Mononuclear cell (primary cell): ENCODE data around the gene FYB2. TPM values are rescaled to one million over a fixed set of nuclear protein-coding genes. Genes with fewer than 3 reads are reported as not detected.

Experiments
- H3K27me3 ChIP-seq: 2 replicates; pipeline ENCODE4 v1.6.0; 2011; ENCODE audit warnings: low read length, control low read depth; ENCODE audit not compliant: insufficient read depth
- H3K4me1 ChIP-seq: 2 replicates; pipeline ENCODE4 v1.5.1; 2011; ENCODE audit warnings: mild to moderate bottlenecking, low read length, control low read depth; ENCODE audit not compliant: insufficient read depth
- H3K4me3 ChIP-seq: 2 replicates; pipeline ENCODE4 v1.5.1; 2011; ENCODE audit warnings: mild to moderate bottlenecking, low read length, moderate library complexity
- H3K9me3 ChIP-seq: 2 replicates; pipeline ENCODE4 v1.5.1; 2011; ENCODE audit warnings: low read depth, mild to moderate bottlenecking, control low read depth, low read length
- total RNA-seq: library from RNA; depleted of rRNA; stranded (reverse); fragments of >200 nt; gene quantifications from one replicate; pipeline ENCODE4 v1.2.3, GENCODE V29; 2012

Gene FYB2
- total RNA-seq, 1 donor: not detected

DNA sequence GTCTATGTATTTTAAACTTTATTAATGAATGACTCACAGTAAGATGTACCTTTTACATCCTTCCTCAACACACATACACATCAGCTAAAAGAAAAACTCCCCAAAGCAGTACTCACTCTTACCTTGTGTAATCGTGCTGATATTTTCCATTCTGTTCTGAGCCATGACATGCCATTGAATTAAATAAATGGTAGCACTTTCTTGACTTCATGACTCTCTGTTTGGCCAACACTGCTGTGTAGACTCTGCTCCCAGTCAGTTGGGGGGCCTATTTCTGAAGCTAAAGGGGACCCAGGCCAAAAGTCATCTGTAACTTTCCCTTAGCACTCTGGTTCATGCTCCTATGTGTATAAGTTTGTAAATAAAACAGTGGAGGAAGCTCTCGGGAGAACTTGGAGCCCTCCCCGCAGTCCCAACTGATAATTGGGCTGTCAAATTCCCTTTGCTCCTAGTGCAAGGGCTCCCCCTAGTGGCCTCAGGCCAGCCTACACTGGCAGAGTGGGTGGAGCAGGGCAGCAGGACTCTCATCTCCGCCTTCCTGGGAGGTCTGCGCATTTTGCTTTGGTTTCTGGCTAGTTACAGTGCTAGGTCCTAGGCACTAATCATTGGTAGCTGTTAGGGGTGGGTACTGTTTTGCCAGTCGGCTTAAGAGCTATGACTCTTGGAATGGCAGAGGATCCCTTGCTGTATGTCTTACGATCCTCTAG, 1.7 kb upstream of the FYB2 start:
- Histone ChIP-seq H3K4me1 (no peaks in the 10 kb centered on the region), H3K27me3 (no peaks in the 10 kb centered on the region)

DNA sequence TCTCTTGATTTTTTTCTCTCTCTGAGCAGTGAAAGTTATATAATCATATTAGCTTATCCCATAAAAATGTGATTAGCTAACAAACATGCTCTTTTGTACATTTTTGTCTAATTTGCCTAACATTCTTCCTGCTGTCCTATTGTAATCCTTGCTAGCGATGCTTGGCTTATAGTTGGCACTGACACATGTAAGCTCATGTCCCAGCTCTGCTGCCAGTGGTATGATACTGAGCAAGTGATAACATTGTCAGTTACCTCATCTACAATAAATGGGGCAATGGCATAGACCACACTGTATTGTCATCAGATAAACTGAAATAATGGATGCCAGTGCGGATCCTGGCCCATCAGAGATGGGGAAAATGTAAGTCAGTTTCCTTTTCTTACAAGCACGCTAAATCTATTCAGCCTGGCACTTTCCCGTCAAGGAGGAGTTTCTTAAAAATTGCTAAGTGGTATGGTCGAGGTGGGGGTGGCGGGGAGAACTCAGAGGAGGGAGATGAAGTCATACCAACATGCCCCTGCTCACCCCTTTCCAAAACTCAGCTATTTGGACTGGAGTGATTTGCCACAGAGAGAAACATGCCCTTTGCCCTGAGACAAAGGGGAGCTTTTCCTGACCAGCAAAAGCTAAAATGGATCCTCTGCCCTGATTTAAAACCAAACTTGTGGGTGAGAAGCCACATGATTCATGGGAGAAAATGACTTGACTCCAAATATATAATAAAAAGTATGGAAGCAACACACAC, 1.3 kb downstream of the FYB2 start:
- no peak overlapping the region for H3K4me3 ChIP-seq
- no peaks in the 10 kb centered on the region for H3K9me3 ChIP-seq
- H3K27me3 ChIP-seq: peaks cover 3% of the 10 kb centered on the region
- no peaks in the 10 kb centered on the region for H3K4me1 ChIP-seq

More for the DNA sequence above, 1.7 kb upstream of the FYB2 start:
- Histone ChIP-seq H3K4me3 (no peak overlapping the region), H3K9me3 (no peaks in the 10 kb centered on the region)

DNA sequence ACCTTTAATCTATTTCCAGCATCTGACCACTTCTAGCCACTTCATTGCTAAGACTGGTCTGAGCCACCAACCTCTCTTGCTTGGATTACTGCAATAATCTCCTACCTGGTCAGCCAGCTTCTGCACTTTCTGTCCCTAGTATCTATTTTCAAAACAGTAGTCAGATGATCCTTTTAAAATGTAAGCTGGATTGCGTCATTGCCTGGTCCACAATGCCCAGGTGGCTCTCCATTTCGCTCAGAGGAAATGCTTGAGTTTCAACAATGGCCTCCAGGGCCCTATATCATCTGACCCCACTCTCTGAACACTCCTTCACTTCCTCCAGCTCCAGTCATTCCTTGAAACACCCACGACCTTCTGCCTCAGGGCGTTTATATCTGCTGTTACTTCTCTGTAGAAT, 2.3 kb downstream of the FYB2 start:
- no peaks in the 10 kb centered on the region for H3K9me3 ChIP-seq
- H3K27me3 ChIP-seq: peaks cover 3% of the 10 kb centered on the region
- no peak overlapping the region for H3K4me3 ChIP-seq
- no peaks in the 10 kb centered on the region for H3K4me1 ChIP-seq

DNA sequence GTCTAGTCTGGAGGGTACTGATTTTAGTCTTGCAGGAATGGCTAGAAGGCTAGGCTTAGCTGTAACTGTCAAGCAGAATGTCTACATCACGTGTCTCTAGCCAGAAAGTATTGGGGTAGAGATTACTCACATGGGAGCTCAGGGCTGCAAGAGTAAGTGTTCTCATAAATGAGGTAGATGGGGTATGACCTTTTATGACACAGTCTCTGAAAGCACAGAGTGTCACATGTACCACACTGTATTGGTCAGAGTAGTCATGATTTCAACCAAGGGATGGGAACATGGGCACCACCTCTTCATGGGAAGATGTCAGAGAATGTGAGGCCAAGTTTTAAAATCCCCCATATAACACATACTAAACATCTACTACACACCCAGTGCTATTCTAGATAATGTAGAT, 2.9 kb downstream of the FYB2 start:
- Histone ChIP-seq H3K4me1 (no peaks in the 10 kb centered on the region), H3K4me3 (no peak overlapping the region)

DNA sequence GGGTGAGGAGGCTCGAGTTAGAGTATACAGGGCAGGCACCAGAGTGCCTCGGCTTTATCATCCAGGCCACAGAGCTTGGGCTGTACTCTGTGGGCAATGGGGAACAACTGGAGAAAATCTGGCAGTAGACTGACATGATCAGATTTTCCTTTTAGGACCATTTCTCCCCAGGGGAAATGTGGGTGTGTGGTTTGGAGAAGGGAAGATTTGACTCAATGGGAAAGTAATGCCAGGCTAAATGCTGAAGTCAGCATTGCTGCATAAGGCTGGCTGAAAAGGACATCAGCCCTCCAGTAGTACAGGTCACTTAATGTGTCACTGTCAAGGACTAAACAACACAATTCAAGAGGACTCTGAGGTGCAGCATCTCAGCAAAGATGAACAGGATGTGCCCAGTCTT, 5.0 kb downstream of the FYB2 start:
- Histone ChIP-seq H3K9me3 (no peaks in the 10 kb centered on the region), H3K4me3 (no peak overlapping the region), H3K27me3 (peaks cover 5% of the 10 kb centered on the region), H3K4me1 (no peaks in the 10 kb centered on the region)

More for the DNA sequence above, 2.9 kb downstream of the FYB2 start:
- Histone ChIP-seq H3K27me3 (peaks cover 4% of the 10 kb centered on the region), H3K9me3 (no peaks in the 10 kb centered on the region)

DNA sequence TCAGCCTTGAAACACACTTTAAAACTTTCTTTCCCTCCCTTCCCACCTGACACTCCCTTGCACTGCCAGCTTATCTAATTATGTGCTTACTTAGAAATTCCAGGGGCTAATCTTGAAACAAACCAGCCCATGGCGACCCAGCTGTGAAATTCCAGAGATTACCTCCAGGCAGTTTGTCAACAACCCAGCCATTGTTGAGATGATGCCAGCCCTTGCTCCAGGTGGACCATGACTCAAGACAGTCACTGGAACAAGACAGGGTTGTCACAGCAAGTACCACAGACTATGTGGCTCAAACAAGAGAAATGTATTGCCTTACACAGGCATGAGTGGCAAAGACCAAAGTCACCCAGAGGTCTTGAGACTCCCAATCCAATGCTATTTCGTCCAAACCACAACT, 7.9 kb downstream of the FYB2 start:
- peaks cover 5% of the 10 kb centered on the region for H3K27me3 ChIP-seq
- H3K9me3 ChIP-seq: no peaks in the 10 kb centered on the region
- H3K4me3 ChIP-seq: no peak overlapping the region

DNA sequence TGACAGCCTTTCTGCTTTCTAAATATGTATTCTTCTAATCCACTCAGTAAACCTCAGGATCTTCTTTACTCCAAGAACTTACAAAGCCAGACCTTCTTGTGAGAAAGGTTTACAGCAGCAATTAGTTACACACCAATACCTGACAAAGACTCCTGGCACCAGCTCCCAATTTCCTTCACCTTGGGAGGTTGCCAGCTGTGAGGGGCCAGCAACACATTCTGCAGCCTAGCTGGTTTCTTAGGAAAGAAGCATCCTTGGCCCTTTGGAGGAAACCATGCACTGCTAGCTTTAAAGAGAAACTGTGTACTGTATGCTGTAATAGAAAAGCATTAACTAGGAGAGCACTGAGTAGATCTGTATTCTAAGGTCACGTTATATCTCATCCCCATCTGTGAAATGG, 10.8 kb downstream of the FYB2 start:
- H3K27me3 ChIP-seq: peaks cover 5% of the 10 kb centered on the region

More for the DNA sequence above, 7.9 kb downstream of the FYB2 start:
- H3K4me1 ChIP-seq: no peaks in the 10 kb centered on the region

DNA sequence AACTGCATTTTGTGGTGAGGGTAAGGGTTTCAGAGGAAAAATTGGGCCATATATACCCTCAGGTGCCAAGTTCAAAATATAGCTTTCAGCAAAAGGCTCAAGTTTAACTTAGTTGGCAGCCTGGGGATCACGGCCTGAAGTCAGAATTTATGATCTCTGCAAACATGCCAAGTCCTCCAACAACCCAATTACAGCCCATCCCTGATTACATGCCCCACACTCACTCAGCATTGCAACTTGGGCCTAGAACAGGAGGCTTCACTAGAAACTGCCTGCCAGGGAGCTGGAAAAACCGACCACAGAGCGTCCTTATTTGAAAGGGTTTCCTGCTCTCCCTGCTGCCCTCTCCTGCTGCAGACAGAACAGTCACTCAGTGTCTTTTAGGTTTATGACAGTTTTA, 12.4 kb downstream of the FYB2 start:
- Histone ChIP-seq H3K9me3 (no peaks in the 10 kb centered on the region), H3K4me1 (no peaks in the 10 kb centered on the region), H3K27me3 (peaks cover 2% of the 10 kb centered on the region), H3K4me3 (no peak overlapping the region)

More for the DNA sequence above, 10.8 kb downstream of the FYB2 start:
- Histone ChIP-seq H3K4me1 (no peaks in the 10 kb centered on the region), H3K4me3 (no peak overlapping the region), H3K9me3 (no peaks in the 10 kb centered on the region)

DNA sequence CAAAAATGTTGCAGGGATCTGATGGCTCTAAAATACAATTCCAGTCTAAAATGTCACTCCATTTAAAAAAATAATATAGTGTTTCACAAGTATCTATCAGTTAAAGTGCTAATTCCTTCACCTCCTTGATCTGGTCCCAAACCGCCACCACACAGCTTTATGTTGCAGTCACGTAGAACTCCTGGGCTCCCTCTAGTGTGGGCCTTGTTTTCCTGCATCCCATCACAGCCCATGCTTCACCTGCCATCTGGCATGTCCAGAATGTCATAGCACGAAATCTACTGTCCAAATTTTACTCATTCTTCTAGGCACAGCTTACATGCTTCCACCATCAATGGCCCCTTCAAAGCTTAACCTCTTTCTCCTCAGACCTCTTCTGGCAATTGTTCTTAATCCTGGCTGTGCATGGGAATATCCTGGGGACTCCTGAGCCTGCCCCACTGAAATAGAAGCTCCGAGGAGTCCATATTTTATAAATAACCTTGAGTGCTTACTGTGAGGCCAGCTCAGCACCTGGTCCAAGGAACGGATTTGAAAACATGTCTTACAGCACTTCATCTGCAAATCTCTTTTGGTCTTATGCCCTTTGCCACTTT, 15.5 kb downstream of the FYB2 start:
- Histone ChIP-seq H3K4me3 (no peak overlapping the region), H3K9me3 (no peaks in the 10 kb centered on the region), H3K4me1 (no peaks in the 10 kb centered on the region), H3K27me3 (no peaks in the 10 kb centered on the region)

DNA sequence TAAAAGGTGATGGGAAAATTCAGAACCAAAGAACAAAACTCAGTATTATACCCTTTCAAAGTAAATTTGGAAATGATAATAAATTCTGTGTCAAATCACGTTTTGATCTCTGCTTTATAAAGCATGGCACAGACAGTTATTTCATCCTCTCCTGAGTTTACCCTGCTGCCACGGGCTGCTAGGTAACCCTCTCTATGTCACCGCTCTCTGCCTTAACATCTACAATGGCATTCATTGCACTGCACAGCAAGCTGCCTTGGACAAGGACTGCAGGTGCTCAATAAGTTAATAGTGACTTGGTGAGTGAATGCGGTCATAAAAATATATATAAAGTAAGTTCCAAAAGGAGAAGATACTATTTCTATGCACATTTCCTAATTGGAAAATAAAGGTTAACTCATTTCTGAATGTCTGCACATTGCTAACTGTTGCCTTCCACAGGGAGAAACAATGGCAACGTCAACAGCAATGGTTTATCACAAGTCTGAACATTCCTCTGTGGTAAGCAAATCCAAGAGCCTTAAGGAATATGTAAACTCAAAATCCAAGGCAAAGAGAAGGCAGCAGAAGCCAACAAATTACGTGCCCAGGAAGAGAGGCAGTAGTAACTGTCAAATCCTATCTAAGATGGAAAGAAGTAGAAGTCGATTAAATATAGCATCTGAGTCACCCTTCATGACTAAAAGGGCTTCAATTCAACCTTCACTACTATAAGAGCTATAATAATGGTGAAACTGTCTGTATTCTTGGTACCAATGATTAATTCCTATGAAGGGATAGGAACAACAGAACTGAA, 19.4 kb downstream of the FYB2 start:
- peaks cover 3% of the 10 kb centered on the region for H3K27me3 ChIP-seq
- no peaks in the 10 kb centered on the region for H3K9me3 ChIP-seq
- H3K4me3 ChIP-seq: no peak overlapping the region
- no peaks in the 10 kb centered on the region for H3K4me1 ChIP-seq

DNA sequence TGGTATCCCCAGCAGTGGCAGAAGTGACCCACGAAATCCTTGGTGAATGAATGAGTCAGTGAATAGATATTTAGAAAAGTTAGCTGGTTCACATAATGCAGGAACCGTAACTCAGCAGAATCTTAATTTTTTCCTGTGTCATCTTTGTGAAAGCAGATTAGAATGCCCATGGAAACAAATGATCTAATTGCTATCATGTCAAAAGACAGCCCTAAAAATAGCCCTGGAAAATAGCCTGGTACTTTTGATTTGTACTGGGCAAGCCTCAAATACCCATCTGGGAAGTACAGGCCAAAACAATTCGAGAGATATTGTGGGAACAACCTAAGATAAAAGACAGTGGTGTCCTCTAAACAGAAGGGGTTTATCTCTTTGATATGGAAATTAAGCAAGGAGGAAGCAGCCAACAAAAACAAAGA, 21.1 kb downstream of the FYB2 start:
- Histone ChIP-seq H3K4me1 (no peaks in the 10 kb centered on the region), H3K4me3 (no peak overlapping the region), H3K9me3 (no peaks in the 10 kb centered on the region), H3K27me3 (peaks cover 3% of the 10 kb centered on the region)

DNA sequence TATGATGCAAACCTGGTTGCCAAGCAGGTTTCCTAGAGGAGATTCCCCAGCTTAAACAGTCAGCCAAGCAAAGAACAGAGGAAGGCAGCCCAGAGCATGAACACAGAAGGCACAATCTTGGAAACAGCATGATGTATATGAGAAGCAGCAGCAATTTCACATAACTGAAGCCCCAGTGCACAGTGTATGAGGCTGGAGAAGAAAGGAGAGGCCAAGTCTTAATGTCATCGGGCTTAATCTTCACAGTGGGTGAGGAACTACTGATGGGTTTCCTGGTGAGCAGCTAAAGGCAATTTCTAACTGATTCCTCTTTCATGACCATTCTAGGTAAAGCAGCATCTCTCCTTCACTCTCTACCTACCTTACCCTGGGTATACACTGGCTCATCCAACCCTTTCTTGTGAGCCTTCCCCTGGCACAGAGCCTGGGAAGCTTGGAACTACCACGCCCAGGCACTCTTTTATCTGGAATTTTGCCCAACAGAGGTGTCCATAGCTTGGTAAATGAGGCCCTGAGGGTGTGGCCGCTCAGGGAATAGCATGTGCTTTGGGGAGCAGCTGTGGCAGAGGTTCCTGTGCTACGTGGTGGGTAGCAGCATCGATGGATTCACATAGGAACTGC, 22.0 kb downstream of the FYB2 start:
- H3K27me3 ChIP-seq: peaks cover 3% of the 10 kb centered on the region
- no peaks in the 10 kb centered on the region for H3K4me1 ChIP-seq
- no peaks in the 10 kb centered on the region for H3K9me3 ChIP-seq
- H3K4me3 ChIP-seq: no peak overlapping the region

DNA sequence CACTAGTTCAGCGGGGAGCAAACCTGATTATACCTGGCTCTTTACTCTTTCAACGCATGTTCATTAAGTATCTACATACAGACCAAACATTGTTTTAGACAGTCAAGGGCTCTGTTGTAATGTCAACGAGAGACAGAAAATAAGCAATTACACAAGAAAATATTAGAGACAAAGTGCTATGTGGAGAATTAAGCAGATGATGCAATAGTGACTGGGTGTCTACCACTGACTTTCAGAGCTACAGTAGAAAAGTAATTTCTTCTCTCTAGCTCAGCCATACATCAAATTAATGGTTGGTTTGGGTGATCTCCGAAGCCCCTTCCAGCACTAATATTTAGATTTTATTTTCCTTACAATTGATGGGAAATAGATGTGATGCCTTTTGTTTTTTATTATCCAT, 23.3 kb downstream of the FYB2 start:
- H3K4me1 ChIP-seq: no peaks in the 10 kb centered on the region
- no peaks in the 10 kb centered on the region for H3K9me3 ChIP-seq
- no peak overlapping the region for H3K4me3 ChIP-seq
- peaks cover 3% of the 10 kb centered on the region for H3K27me3 ChIP-seq

DNA sequence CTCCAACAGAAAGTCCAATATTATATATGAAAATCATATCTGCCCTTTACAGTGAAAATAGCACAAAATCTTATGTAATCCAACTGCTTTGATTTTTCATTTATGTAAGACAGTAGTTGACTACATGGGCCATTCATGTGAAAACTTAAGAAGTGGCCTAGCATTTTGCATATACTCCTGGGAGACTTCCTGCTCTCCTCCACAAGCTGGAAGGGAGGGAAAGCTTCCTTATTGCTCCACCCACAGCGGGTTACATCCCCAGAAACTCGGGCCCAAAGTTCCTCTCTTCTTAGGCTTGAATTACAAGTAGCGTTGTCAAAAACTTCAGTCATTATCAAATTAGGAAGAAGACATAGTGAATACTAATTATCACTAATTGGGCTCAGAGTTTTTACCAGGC, 29.2 kb downstream of the FYB2 start:
- Histone ChIP-seq H3K4me1 (no peaks in the 10 kb centered on the region), H3K27me3 (no peaks in the 10 kb centered on the region), H3K4me3 (no peak overlapping the region), H3K9me3 (no peaks in the 10 kb centered on the region)
